Erythroblast (primary cell): ENCODE data around the gene KMT5B.

ENCODE experiments used
- GATA1 ChIP-seq: IDR thresholded peaks from 2 replicates; pipeline ENCODE4 v1.6.1; 2011; ENCODE audit warnings: low read depth, mild to moderate bottlenecking, control low read depth, low read length, moderate library complexity
- POLR2A ChIP-seq: IDR thresholded peaks from 2 replicates; pipeline ENCODE4 v1.6.1; 2011; ENCODE audit warnings: mild to moderate bottlenecking, low read length

DNA sequence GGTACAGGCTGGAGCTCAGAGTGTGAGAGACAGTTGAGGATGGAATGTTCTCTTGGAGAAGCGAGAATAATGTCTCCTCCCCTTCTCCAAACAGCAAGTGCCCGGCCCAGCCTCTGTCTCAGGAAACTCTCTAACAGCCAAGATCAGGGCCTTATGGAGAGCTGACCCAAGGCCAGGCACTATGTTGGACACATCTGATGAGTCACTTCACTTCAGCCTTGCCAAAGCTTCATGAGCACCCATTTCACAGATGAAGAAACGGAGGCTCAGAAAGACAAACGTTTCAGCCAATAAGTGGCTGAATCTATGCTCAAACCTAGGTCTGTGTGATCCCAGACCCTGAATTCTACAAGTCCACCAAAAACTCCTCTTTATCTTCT is 69.8 kb downstream of the KMT5B start:
- TF ChIP-seq POLR2A = no peak
- no peak for TF ChIP-seq GATA1
